Ovary (tissue), 10 donors: Measurements from ENCODE around the gene DNTTIP2. TPM values are rescaled to one million over a fixed set of nuclear protein-coding genes. Genes with fewer than 3 reads are reported as not detected.
"Not testable (repeated sequence)": the region's sequence is repeated elsewhere in the genome, so short reads cannot be mapped to it uniquely, and the experiment has no call there.

Experiments used
- DNase-seq, 5 donors: peaks; one replicate each; pipeline ENCODE4 v3.0.0-alpha.2; 2019 to 2020
- H3K27ac ChIP-seq, 2 donors: fragments of 200-600 bp; one replicate each; pipeline versions ENCODE4 v1.5.1 to v1.8.0; 2019 to 2022
- H3K27me3 ChIP-seq: fragments of 200-600 bp; one replicate; pipeline ENCODE4 v1.8.0; 2022
- H3K36me3 ChIP-seq: fragments of 200-600 bp; sonication (generic); one replicate; pipeline ENCODE4 v1.5.1; 2019
- H3K4me1 ChIP-seq: one replicate; pipeline ENCODE4 v1.8.1; 2013; ENCODE audit warnings: mild to moderate bottlenecking, moderate library complexity; ENCODE audit not compliant: insufficient read depth
- H3K4me3 ChIP-seq: fragments of 200-600 bp; sonication (generic); one replicate; pipeline ENCODE4 v1.5.1; 2017
- H3K9me3 ChIP-seq, 2 donors: fragments of 200-600 bp in 1 of 2; sonication (generic) in 1 of 2; one replicate each; pipeline versions ENCODE4 v1.5.1 to v1.8.1; 2013 to 2019; ENCODE audit warnings: mild to moderate bottlenecking in 1 of 2, moderate library complexity in 1 of 2
- EP300 ChIP-seq: sonication (generic); formaldehyde crosslinking; IDR thresholded peaks from one replicate; pipeline ENCODE4 v1.6.1; 2017; ENCODE audit warnings: antibody characterized with exemption
- POLR2A ChIP-seq: fragments of 450-650 bp; IDR thresholded peaks from one replicate; pipeline ENCODE4 v1.6.1; 2017; ENCODE audit warnings: antibody characterized with exemption, mild to moderate bottlenecking, moderate library complexity
- WGBS, 3 donors: extraction: QIAGEN DNeasy Blood & Tissue Kit in 1 of 3; methylation state at CpG; one replicate each; pipeline versions ENCODE4 v1.1.5 to v1.1.7; 2013 to 2017; 5-methylcytosine and 5-hydroxymethylcytosine counted together
- intact Hi-C, 4 donors: fragments of 100-400 bp; cut with DNase I; formaldehyde crosslinking; loops; one replicate each; pipeline versions ENCODE4 v1.11.0 to v1.15.1; 2022 to 2023
- long read RNA-seq, 3 donors: library from polyadenylated mRNA in 2 of 3; unstranded in 2 of 3; transcript quantifications; one replicate each; pipeline ENCODE4 v2.0.0 and lab custom pipeline, GENCODE V29; 2021 to 2026
- polyA plus RNA-seq, 2 donors: library from polyadenylated mRNA; stranded (reverse); fragments of 200-250 nt in 1 of 2; fragments of 350-450 nt in 1 of 2; fragmentation: Illumina TruSeq in 1 of 2; extraction: RNeasy Lipid Tissue Mini Kit (QIAGEN cat#74804) in 1 of 2; gene quantifications; one replicate each; pipeline ENCODE4 v1.2.3, GENCODE V29; 2013 to 2014
- total RNA-seq, 7 donors: library from RNA; depleted of rRNA in 2 of 7; stranded (reverse); fragments of >200 nt in 2 of 7; fragmentation: NEBNext Ultra II Directional in 3 of 7; extraction: Animal tissue kit (Norgen Biotek cat#: 25700) in 3 of 7; gene quantifications; one replicate each; pipeline versions ENCODE4 v1.1.0 to v1.2.4, GENCODE V29; 2016 to 2023
- TF ChIP-seq, protein P1 (sequence below), 3 donors: fragments of 450-650 bp in 2 of 3; fragments of 200-600 bp in 1 of 3; IDR thresholded peaks; one replicate each; pipeline versions ENCODE4 v1.5.1 to v1.8.0; 2016 to 2022; ENCODE audit warnings: antibody characterized with exemption in 3 of 3, mild to moderate bottlenecking in 1 of 3
- donor health status: DM: no; HTN: no; CAD: no; lungs with moderate emphysema.
- donor health status: DM: no; HTN: no; CAD: no.
- donor health status: Bipolar disorder and iron deficiency.
- donor health status: DM: yes; HTN: yes; CAD: no.
- donor health status: DM: no; HTN: no; CAD: no.
- donor health status: DM: yes; HTN: yes; CAD: no.

Gene DNTTIP2, protein sequence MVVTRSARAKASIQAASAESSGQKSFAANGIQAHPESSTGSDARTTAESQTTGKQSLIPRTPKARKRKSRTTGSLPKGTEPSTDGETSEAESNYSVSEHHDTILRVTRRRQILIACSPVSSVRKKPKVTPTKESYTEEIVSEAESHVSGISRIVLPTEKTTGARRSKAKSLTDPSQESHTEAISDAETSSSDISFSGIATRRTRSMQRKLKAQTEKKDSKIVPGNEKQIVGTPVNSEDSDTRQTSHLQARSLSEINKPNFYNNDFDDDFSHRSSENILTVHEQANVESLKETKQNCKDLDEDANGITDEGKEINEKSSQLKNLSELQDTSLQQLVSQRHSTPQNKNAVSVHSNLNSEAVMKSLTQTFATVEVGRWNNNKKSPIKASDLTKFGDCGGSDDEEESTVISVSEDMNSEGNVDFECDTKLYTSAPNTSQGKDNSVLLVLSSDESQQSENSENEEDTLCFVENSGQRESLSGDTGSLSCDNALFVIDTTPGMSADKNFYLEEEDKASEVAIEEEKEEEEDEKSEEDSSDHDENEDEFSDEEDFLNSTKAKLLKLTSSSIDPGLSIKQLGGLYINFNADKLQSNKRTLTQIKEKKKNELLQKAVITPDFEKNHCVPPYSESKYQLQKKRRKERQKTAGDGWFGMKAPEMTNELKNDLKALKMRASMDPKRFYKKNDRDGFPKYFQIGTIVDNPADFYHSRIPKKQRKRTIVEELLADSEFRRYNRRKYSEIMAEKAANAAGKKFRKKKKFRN
- total RNA-seq (10 to 100 TPM; 17.8 to 60.0 (median 42.0) TPM), polyA plus RNA-seq (10 to 100 TPM; 25.7 to 27.9 TPM)
- long read RNA-seq, donor 1, full-length matches to known transcripts: 58 of 316 reads
- long read RNA-seq, donor 1, partial matches to known transcripts: 252 of 316 reads
- long read RNA-seq, donor 1, other reads (novel, unspliced or antisense): 6 of 316 reads
- long read RNA-seq, donor 2, full-length matches to known transcripts: 29 of 70 reads
- long read RNA-seq, donor 2, partial matches to known transcripts: 41 of 70 reads
- long read RNA-seq, donor 2, other reads (novel, unspliced or antisense): 0 of 70 reads
- long read RNA-seq, donor 3, full-length matches to known transcripts: 56 of 61 reads
- long read RNA-seq, donor 3, partial matches to known transcripts: 3 of 61 reads
- long read RNA-seq, donor 3, other reads (novel, unspliced or antisense): 2 of 61 reads

DNA sequence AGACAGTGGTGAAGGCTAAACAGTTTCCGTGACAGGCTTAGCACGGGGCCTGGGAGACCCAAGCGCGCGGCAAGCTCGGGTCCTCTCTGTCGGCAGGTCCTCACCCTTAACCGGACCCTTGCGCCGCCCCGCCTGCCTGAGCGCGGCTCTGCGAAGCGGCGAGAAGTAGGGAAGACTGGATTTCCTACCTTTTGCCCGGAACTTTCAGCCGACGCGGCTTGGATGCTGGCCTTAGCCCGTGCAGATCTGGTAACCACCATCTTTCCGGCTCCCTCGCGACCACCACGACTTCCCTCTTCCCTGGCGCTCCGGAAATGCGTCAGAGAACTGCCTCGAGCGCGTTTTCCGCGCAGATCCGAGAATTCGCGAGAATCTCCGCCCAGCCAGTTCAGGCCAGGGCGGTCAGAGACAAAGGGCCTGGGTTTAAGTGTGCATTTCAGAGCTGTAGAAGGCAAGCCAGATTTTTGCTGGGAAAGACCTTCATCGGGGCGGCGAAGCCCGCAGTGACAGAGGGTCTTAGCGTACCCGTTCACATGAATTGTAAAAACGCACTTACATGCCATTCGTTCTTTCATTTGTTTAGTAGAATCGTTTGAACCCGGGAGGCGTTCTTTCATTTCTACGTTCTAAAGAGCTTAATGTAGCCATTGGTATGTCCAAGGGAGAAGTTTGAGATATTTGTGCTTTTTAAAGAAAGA lies at the start of gene DNTTIP2:
Gene DNTTIP2, minus strand, starts transcription at position 318 of the 698 bp plus-strand sequence. Its CDS starts 58 bp downstream, at position 260.
- no peaks in the 10 kb centered on the region for H3K36me3 ChIP-seq
- H3K27me3 ChIP-seq: no peaks in the 10 kb centered on the region
- TF ChIP-seq, protein P1, sequence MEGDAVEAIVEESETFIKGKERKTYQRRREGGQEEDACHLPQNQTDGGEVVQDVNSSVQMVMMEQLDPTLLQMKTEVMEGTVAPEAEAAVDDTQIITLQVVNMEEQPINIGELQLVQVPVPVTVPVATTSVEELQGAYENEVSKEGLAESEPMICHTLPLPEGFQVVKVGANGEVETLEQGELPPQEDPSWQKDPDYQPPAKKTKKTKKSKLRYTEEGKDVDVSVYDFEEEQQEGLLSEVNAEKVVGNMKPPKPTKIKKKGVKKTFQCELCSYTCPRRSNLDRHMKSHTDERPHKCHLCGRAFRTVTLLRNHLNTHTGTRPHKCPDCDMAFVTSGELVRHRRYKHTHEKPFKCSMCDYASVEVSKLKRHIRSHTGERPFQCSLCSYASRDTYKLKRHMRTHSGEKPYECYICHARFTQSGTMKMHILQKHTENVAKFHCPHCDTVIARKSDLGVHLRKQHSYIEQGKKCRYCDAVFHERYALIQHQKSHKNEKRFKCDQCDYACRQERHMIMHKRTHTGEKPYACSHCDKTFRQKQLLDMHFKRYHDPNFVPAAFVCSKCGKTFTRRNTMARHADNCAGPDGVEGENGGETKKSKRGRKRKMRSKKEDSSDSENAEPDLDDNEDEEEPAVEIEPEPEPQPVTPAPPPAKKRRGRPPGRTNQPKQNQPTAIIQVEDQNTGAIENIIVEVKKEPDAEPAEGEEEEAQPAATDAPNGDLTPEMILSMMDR (IDR thresholded peaks at IDR 0.05): peak in 1 of 3 donors; percentile 8
- no peak for TF ChIP-seq EP300
- TF ChIP-seq POLR2A: peak; percentile 89
- no peaks in the 10 kb centered on the region for H3K9me3 ChIP-seq
- no peaks in the 10 kb centered on the region for H3K4me1 ChIP-seq
- 0% methylated on average over 48 to 50 of the region's 50 CpGs for WGBS, 3 donors
- DNase-seq: peak; percentile 88 to 94 (median 90)
- intact Hi-C loops: loop anchor here in 1 of 4 donors (2.0 kb wide), 1 partner anchor 30 kb away; the partner anchor contains the start of gene GCLM
- peak within 1 kb of the TSS; percentile 83 to 89 for H3K27ac ChIP-seq
- peak within 1 kb of the TSS; percentile 91 for H3K4me3 ChIP-seq

DNA sequence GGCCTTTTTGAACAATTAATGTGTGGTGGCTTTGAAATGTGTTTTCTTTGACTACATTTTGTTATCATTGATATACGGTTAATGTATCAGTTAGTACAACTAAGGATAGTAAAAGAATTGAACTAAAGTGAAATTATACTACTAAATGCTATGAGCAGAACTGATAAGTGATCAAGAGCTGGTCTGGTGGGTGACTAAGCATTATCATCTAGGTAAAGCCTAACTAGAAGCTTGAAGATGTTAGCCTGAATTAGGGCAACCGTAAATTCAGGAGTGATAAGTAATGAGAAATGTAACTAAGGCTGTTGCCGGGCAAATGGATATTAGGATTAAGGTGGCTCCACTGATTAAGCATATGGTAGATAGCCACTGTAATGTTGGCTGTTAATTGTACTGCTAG lies 46.2 kb upstream of the DNTTIP2 start:
- Histone ChIP-seq H3K27ac (no peak overlapping the region), H3K4me3 (no peak overlapping the region), H3K9me3 (no peaks in the 10 kb centered on the region), H3K27me3 (no peaks in the 10 kb centered on the region), H3K36me3 (no peaks in the 10 kb centered on the region), H3K4me1 (no peaks in the 10 kb centered on the region)
- no peak for TF ChIP-seq POLR2A
- no peak for TF ChIP-seq EP300
- intact Hi-C loops: no loop called here
- 74 to 82% (median 78%) methylated on average over 3 of the region's 3 CpGs for WGBS, 3 donors
- DNase-seq: no peak

DNA sequence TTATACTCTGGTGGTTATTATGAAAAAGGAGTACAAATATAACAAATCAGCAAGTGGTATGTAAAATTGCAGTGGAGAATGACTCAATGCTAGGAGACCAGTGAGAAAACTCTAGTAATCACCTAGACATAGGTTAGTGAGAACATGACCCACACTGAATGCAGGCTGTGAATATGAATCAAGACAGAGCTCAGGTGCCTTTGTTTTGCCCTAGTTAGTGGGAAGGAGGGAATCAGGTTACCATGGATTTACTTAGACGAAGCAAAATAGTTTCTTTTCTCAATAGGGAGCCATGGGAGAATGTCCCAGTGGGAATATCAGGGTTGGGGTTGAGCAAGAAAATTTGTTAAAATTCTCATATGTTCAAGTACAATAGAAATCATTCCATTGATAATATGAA lies 40.8 kb upstream of the DNTTIP2 start:
- Histone ChIP-seq H3K4me3 (no peak overlapping the region), H3K9me3 (no peaks in the 10 kb centered on the region), H3K27ac (no peak overlapping the region), H3K4me1 (no peaks in the 10 kb centered on the region), H3K27me3 (no peaks in the 10 kb centered on the region), H3K36me3 (no peaks in the 10 kb centered on the region)
- no peak for DNase-seq
- intact Hi-C loops: no loop called here
- WGBS, 3 donors: 42 to 68% (median 52%) methylated on average over 1 of the region's 1 CpG
- no peak for TF ChIP-seq POLR2A
- no peak for TF ChIP-seq EP300
- TF ChIP-seq, protein P1 (IDR thresholded peaks at IDR 0.05): no peak

DNA sequence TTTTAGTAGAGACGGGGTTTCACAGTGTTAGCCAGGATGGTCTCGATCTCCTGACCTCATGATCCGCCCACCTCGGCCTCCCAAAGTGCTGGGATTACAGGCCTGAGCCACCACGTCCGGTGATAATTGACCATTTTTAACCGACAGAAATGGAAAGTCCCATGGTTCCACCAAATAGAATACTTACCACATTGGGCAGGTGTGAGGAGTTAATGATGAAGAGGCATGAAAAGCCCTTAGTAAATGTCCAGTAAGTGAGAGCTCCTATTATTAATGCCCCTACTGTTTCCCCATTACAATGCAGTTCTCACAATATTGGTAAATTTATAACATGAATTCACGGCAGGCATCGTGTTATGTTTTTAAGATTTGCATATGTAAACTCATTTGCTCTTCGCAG lies 38.3 kb upstream of the DNTTIP2 start:
- intact Hi-C loops: no loop called here
- H3K4me3 ChIP-seq: no peak overlapping the region
- WGBS, 3 donors: 88 to 93% (median 91%) methylated on average over 10 of the region's 10 CpGs

DNA sequence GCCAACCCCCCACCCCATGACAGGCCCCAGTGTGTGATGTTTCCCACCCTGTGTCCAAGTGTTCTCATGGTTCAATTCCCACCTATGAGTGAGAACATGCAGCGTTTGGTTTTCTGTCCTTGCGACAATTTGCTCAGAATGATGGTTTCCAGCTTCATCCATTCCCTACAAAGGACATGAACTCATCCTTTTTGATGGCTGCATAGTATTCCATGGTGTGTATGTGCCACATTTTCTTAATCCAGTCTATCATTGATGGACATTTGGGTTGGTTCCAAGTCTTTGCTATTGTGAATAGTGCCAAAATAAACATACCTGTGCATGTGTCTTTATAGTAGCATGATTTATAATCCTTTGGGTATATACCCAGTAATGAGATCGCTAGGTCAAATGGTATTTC lies 31.9 kb upstream of the DNTTIP2 start:
- H3K27ac ChIP-seq, H3K9me3 ChIP-seq, H3K36me3 ChIP-seq, DNase-seq, H3K4me3 ChIP-seq, intact Hi-C loops, H3K4me1 ChIP-seq, H3K27me3 ChIP-seq: not testable (repeated sequence)
- 94 to 96% (median 95%) methylated on average over 3 of the region's 3 CpGs for WGBS, 3 donors

More for the DNA sequence above, 38.3 kb upstream of the DNTTIP2 start:
- no peak for DNase-seq
- no peaks in the 10 kb centered on the region for H3K4me1 ChIP-seq
- no peak overlapping the region for H3K27ac ChIP-seq
- H3K36me3 ChIP-seq: no peaks in the 10 kb centered on the region
- no peaks in the 10 kb centered on the region for H3K27me3 ChIP-seq
- TF ChIP-seq, protein P1 (IDR thresholded peaks at IDR 0.05): no peak
- TF ChIP-seq POLR2A: no peak
- H3K9me3 ChIP-seq: no peaks in the 10 kb centered on the region
